Fibroblast of skin of left quadriceps (primary cell): ENCODE data around the gene GALNT4.

ENCODE experiments used
- DNase-seq, 2 experiments: peaks; one replicate each; pipeline ENCODE4 v3.0.0-alpha.2; 2013; ENCODE audit warnings: low read depth in 2 of 2

Gene GALNT4

GRCh38 chr12:89529738-89530137 is 5.1 kb upstream of the GALNT4 start:
- no peak for DNase-seq

GRCh38 chr12:89528434-89528833 is 3.8 kb upstream of the GALNT4 start:
- no peak for DNase-seq

GRCh38 chr12:89525824-89526770 is 1.5 kb upstream of the GALNT4 start, which contains the start of gene POC1B:
Gene POC1B (minus strand): TSS chr12:89526047. CDS start chr12:89525895, 152 bp downstream.
- peak; percentile 48 to 50 for DNase-seq

- DNase-seq: no peak
Observed at GRCh38 chr12:89525305-89525823, 768 bp upstream of the GALNT4 start.

- DNase-seq: no peak
Observed at GRCh38 chr12:89523843-89524540, 604 bp downstream of the GALNT4 start.

GRCh38 chr12:89523393-89523792 is 1.2 kb downstream of the GALNT4 start:
- no peak for DNase-seq

GRCh38 chr12:89521364-89522223 is 3.0 kb downstream of the GALNT4 start:
- DNase-seq: no peak

GRCh38 chr12:89517720-89518119 is 6.9 kb downstream of the GALNT4 start:
- no peak for DNase-seq

GRCh38 chr12:89516633-89517032 is 8.0 kb downstream of the GALNT4 start:
- no peak for DNase-seq

GRCh38 chr12:89514751-89515150 is 9.8 kb downstream of the GALNT4 start:
- no peak for DNase-seq

GRCh38 chr12:89513544-89513943 is 11.1 kb downstream of the GALNT4 start:
- no peak for DNase-seq

- no peak for DNase-seq
Observed at GRCh38 chr12:89507015-89507824, 17.4 kb downstream of the GALNT4 start.

GRCh38 chr12:89506050-89506449 is 18.5 kb downstream of the GALNT4 start:
- no peak for DNase-seq

GRCh38 chr12:89504560-89505346 is 19.8 kb downstream of the GALNT4 start:
- no peak for DNase-seq

- DNase-seq: no peak
Observed at GRCh38 chr12:89501793-89502192, 22.8 kb downstream of the GALNT4 start.

- DNase-seq: no peak
Observed at GRCh38 chr12:89499857-89500256, 24.7 kb downstream of the GALNT4 start.

- no peak for DNase-seq
Observed at GRCh38 chr12:89497467-89497866, 27.1 kb downstream of the GALNT4 start.

GRCh38 chr12:89497005-89497404 is 27.6 kb downstream of the GALNT4 start:
- DNase-seq: no peak

- peak in 1 of 2 experiments; percentile 3 for DNase-seq
Observed at GRCh38 chr12:89494411-89495231, 30.0 kb downstream of the GALNT4 start.
